ENCODE measurements around the gene SRXN1. TPM values are rescaled to one million over a fixed set of nuclear protein-coding genes. Genes with fewer than 3 reads are reported as not detected.

SRXN1 gene
- total and polyA plus RNA-seq, 2 donors (not counting 1 experiment from before 2014, with no cell fraction given), result 50.5 to 91.2 TPM

DNA sequence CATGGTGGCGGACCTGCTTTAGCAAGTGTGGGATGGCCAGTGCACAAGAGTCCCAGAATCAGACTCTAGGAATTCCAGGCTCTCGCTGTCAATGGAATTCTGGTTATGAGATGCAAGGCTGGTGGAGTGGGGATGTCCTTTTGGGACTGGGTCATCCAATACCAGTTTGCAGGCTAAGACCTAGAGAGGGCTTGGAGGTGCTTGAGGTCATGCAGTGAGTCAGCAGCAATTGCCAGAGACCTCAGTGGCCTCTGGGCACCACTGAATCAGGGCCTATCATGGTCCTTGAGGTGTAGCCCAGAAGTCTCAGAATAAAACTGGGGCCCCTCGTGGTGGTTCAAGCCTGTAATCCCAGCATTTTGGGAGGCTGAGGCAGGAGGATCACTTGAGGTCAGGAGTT, 24.0 kb upstream of the SRXN1 start:
- Histone ChIP-seq H3K4me1 (ENCODE audit: control insufficient read depth, extremely low read depth, insufficient read depth, low read length) (no peaks in the 10 kb centered on the region), H3K27me3 (ENCODE audit: control insufficient read depth, insufficient read depth, low read length) (peaks cover 39% of the 10 kb centered on the region)

DNA sequence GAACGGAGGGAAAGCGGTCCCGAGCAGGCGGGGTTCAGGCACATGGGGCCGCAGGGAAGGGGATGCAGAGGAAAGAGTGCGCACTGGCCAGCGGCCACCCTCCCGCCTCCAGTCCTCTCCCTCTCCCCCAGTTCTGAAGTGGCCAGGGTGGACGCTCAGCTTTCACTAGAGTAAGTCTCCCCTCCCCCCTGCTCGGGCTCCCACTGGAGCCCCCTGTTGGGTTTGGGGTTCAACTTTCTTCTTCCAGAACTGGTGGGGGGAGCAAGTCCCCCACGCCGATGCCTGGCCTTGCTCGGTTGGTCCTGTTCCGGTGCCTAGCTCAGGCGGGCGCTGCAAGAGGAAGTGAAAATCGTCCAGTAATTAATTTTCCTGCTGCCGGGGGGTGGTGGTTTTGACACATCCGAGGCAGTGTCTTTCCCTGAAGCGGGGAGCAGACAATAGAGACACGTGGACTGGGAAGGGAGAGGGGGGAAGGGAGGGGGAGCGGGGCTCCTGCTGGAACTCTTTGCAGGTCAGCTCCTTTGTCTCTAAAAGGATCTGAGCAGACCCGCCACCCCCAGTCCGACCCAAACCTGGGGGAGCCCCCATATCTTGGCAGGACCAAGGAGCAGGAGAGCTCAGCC, 23.4 kb upstream of the SRXN1 start:
- TF ChIP-seq EZH2 (IDR thresholded peaks at IDR 0.05; ENCODE audit: low read length, missing control alignments), result peak; percentile 4
- TF ChIP-seq, protein P1, sequence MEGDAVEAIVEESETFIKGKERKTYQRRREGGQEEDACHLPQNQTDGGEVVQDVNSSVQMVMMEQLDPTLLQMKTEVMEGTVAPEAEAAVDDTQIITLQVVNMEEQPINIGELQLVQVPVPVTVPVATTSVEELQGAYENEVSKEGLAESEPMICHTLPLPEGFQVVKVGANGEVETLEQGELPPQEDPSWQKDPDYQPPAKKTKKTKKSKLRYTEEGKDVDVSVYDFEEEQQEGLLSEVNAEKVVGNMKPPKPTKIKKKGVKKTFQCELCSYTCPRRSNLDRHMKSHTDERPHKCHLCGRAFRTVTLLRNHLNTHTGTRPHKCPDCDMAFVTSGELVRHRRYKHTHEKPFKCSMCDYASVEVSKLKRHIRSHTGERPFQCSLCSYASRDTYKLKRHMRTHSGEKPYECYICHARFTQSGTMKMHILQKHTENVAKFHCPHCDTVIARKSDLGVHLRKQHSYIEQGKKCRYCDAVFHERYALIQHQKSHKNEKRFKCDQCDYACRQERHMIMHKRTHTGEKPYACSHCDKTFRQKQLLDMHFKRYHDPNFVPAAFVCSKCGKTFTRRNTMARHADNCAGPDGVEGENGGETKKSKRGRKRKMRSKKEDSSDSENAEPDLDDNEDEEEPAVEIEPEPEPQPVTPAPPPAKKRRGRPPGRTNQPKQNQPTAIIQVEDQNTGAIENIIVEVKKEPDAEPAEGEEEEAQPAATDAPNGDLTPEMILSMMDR (conservative IDR thresholded peaks at IDR 0.05 in 1 of 2, IDR thresholded peaks at IDR 0.05 in 1 of 2; ENCODE audit: low read depth in 1 of 2, low read length in 2 of 2), result no peak
- DNase-seq (ENCODE audit: low read depth in 2 of 2), result no peak
- Histone ChIP-seq H4K20me1 (ENCODE audit: control insufficient read depth, extremely low read depth, insufficient read depth, low read length) (no peaks in the 10 kb centered on the region), H3K4me2 (ENCODE audit: extremely low read depth, insufficient read depth, low read length) (no peak overlapping the region), H3K9ac (ENCODE audit: insufficient read depth, low read length) (no peak overlapping the region), H3K27me3 (ENCODE audit: control insufficient read depth, insufficient read depth, low read length) (peaks cover 44% of the 10 kb centered on the region), H3K36me3 (ENCODE audit: control insufficient read depth, insufficient read depth, low read length) (no peaks in the 10 kb centered on the region), H3K4me3 (replicated peaks in 1 of 4; ENCODE audit: control extremely low read depth in 1 of 4, insufficient read depth in 1 of 4, low read depth in 3 of 4, low read length in 4 of 4) (no peak overlapping the region), H3K9me3 (ENCODE audit: control insufficient read depth, insufficient read depth, low read depth, low read length) (no peaks in the 10 kb centered on the region), H2AFZ (ENCODE audit: low read length) (no peak overlapping the region), H3K27ac (ENCODE audit: insufficient read depth, low read length) (no peak overlapping the region), H3K4me1 (ENCODE audit: control insufficient read depth, extremely low read depth, insufficient read depth, low read length) (no peaks in the 10 kb centered on the region), H3K79me2 (ENCODE audit: control insufficient read depth, insufficient read depth, low read length) (no peaks in the 10 kb centered on the region)

More for the DNA sequence above, 24.0 kb upstream of the SRXN1 start:
- H3K4me2 ChIP-seq (ENCODE audit: extremely low read depth, insufficient read depth, low read length), result no peak overlapping the region
- H3K4me3 ChIP-seq (replicated peaks in 1 of 4; ENCODE audit: control extremely low read depth in 1 of 4, insufficient read depth in 1 of 4, low read depth in 3 of 4, low read length in 4 of 4), result no peak overlapping the region
- H3K9ac ChIP-seq (ENCODE audit: insufficient read depth, low read length), result no peak overlapping the region
- no peak for DNase-seq (ENCODE audit: low read depth in 2 of 2)
- TF ChIP-seq, protein P1 (conservative IDR thresholded peaks at IDR 0.05 in 1 of 2, IDR thresholded peaks at IDR 0.05 in 1 of 2; ENCODE audit: low read depth in 1 of 2, low read length in 2 of 2), result no peak
- no peak for TF ChIP-seq EZH2 (IDR thresholded peaks at IDR 0.05; ENCODE audit: low read length, missing control alignments)
- H3K79me2 ChIP-seq (ENCODE audit: control insufficient read depth, insufficient read depth, low read length), result no peaks in the 10 kb centered on the region
- H3K36me3 ChIP-seq (ENCODE audit: control insufficient read depth, insufficient read depth, low read length), result no peaks in the 10 kb centered on the region
- H4K20me1 ChIP-seq (ENCODE audit: control insufficient read depth, extremely low read depth, insufficient read depth, low read length), result no peaks in the 10 kb centered on the region
- H2AFZ ChIP-seq (ENCODE audit: low read length), result no peak overlapping the region
- no peak overlapping the region for H3K27ac ChIP-seq (ENCODE audit: insufficient read depth, low read length)
- H3K9me3 ChIP-seq (ENCODE audit: control insufficient read depth, insufficient read depth, low read depth, low read length), result no peaks in the 10 kb centered on the region

DNA sequence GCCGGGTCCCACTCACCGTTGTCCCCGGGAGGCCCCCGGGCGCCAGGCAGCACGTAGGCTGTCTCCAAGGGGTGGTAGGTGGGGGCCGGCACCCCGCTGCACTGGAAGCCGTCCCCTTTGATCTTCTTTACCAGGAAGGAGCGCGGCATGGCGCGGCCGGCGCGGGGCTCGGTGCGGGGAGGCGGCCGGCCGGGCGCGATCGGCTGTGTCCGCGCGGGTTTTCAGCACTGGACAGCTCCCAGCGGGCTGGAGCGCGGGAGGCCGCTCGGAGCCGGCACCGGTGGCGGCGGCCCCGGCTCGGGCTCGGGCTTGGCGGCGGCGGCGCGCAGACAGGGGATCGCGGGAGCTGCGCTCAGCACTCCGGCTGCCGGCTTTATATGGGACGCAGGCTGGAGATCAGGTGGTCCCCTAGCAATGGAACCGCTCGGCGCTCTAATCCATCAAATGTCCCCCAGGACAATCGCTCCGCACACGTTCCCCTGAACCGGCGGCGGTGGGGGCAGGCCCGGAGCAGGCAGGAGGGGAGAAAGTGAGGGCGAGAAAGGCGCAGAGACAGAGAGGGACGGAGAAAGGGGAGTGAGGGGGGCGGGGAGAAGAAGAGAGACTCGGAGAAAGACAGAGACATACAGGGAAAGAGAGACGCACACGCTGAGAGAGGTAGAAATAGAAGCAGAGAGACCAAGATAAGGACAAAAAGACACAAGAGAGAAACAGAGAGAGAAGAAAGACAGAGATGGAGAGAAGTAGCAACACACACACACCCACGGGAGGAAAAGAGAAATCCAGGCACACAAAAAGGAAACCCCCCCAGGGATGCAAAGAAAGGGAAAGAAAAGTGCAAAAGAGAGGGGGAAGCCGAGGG, 22.7 kb upstream of the SRXN1 start, which contains the start of gene SCRT2:
Gene SCRT2 (minus strand): TSS at position 350 of the 862 bp plus-strand sequence. CDS start 201 bp downstream, at position 149.
- Histone ChIP-seq H2AFZ (ENCODE audit: low read length) (no peak within 1 kb of the TSS), H3K4me2 (ENCODE audit: extremely low read depth, insufficient read depth, low read length) (no peak within 1 kb of the TSS), H3K27me3 (ENCODE audit: control insufficient read depth, insufficient read depth, low read length) (peaks cover 51% of the 10 kb centered on the region), H4K20me1 (ENCODE audit: control insufficient read depth, extremely low read depth, insufficient read depth, low read length) (no peaks in the 10 kb centered on the region), H3K36me3 (ENCODE audit: control insufficient read depth, insufficient read depth, low read length) (no peaks in the 10 kb centered on the region), H3K79me2 (ENCODE audit: control insufficient read depth, insufficient read depth, low read length) (no peaks in the 10 kb centered on the region), H3K4me1 (ENCODE audit: control insufficient read depth, extremely low read depth, insufficient read depth, low read length) (no peaks in the 10 kb centered on the region), H3K27ac (ENCODE audit: insufficient read depth, low read length) (no peak within 1 kb of the TSS), H3K4me3 (replicated peaks in 1 of 4; ENCODE audit: control extremely low read depth in 1 of 4, insufficient read depth in 1 of 4, low read depth in 3 of 4, low read length in 4 of 4) (no peak within 1 kb of the TSS), H3K9me3 (ENCODE audit: control insufficient read depth, insufficient read depth, low read depth, low read length) (no peaks in the 10 kb centered on the region), H3K9ac (ENCODE audit: insufficient read depth, low read length) (no peak within 1 kb of the TSS)
- peak; percentile 63 to 66 for DNase-seq (ENCODE audit: low read depth in 2 of 2)
- TF ChIP-seq, protein P1 (conservative IDR thresholded peaks at IDR 0.05 in 1 of 2, IDR thresholded peaks at IDR 0.05 in 1 of 2; ENCODE audit: low read depth in 1 of 2, low read length in 2 of 2), result no peak
- TF ChIP-seq EZH2 (IDR thresholded peaks at IDR 0.05; ENCODE audit: low read length, missing control alignments), result peak; percentile 48
